ENCODE measurements around the gene MEI4. TPM values are rescaled to one million over a fixed set of nuclear protein-coding genes. Genes with fewer than 3 reads are reported as not detected.

The MEI4 gene
- polyA plus RNA-seq, 3 donors: 1.7 to 2.1 (median 2.0) TPM

DNA sequence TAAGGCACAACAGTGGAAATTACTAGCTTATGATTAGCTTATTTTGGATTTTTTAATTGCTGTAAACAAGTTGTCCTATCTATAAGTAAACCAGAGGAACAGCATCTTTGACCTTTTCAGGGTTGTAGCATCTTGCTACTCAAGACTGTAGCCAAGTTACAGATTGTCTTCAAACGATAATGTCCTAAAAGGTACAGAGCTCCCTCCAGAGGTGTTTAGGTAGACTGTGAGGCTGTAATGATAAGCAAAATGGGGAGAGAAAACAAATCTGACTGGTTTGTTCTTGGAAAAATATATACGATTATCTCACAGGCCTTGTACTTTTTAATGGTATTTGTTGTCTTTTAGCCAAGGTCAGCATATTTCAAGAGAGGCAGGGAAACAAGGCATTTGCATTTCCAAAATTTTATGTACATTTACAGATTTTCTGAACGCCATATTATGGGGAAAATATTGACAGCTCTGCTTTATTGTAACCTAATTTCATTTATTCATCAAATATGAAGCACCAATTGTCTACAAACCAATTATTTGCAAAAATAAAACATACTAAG, 273.4 kb downstream of the MEI4 start:
- DNase-seq (ENCODE audit: low read depth in 3 of 3, low spot score in 2 of 3): no peak

DNA sequence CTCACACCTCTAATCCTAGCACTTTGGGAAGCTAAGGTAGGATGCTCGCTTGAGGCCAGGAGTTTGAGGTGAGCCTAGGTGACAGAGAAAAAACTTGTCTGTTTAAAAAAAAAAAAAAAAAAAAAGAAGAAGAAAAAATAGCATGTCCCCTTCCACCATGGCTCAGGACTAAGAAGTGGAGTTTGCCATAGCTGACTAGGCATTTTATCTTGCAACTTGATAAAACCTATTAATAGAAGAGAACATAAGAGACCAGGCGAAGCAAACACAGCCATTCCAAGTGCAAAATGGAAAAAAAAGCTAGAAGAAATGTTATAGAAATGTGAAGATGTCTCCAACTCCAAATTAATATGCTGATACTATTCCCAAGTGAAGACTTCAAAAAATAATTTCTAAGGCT, 277.5 kb downstream of the MEI4 start:
- no peak for DNase-seq (ENCODE audit: low read depth in 3 of 3, low spot score in 2 of 3)

DNA sequence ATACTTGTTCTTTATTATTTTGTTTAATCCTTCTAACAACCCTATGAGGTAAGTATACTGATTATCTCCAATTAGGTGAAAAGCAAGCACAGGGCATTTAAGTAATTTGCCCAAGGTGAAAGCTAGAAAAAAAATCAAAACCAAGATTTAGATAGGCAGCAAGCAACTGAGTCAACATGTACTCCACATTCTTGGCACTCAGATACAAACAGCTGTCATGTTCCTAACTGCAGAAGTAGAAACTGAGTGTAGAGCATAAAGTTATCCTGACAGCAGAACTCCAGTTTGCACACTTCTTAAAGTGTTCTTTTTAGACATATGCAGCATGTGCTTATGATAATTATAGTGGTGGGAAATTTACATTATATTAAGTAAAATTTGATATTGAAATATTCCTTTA, 278.1 kb downstream of the MEI4 start:
- DNase-seq (ENCODE audit: low read depth in 3 of 3, low spot score in 2 of 3): no peak

DNA sequence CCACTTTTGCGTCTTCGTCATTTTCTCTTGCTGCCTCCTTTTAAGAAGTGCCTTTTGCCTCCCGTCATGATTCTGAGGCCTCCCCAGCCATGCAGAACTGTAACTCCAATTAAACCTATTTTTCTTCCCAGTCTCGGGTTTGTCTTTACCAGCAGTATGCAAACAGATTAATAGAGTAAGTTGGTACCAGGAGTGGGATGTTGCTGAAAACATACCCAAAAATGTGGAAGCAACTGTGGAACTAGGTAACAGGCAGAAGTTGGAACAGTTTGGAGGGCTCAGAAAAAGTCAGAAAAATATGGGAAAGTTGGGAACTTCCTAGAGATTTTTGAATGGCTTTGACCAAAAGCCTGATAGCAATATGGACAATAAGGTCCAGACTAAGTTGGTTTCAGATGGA, 309.2 kb downstream of the MEI4 start:
- no peak for DNase-seq (ENCODE audit: low read depth in 3 of 3, low spot score in 2 of 3)

DNA sequence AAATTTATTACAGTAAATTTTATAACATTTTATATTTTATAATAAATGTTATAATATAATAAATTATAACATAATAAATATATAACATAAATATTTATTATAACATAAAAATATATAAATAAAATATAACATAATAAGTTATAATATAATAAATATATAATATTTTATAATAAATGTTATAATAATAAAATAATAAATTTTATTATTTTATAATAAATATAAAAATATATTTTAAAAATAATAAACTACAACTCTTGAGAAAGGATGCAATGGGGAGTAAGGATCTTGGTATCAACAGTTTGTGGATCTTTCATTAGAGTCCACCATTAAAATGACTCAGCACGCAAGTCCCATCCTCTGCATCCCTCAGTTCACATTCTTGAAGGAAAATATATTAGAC, 312.6 kb downstream of the MEI4 start:
- no peak for DNase-seq (ENCODE audit: low read depth in 3 of 3, low spot score in 2 of 3)

DNA sequence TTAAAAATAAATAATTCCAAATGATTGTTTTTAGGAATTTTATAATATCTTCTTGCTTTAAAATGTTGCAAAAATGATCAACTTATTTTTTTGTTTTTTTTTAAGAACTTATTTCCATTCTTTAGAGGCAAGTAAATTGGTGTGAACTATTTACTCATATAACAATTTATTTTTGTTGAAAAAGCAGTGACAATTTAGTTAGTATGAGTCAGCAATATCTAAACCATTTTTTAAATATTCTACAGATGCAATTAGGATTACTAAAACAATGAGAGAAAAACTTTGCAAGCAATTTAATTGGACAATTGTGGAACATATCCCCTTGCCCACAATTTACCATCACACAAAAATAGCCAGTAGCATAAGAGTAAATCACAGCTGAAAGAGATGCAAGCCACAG, 319.5 kb downstream of the MEI4 start:
- no peak for DNase-seq (ENCODE audit: low read depth in 3 of 3, low spot score in 2 of 3)

Other genes starting within 250 kb of the MEI4 start
- under 1 TPM; 0.30 to 0.44 (median 0.42) TPM for gene HTR1B, start 189.5 kb upstream of the MEI4 start, polyA plus RNA-seq (ENCODE audit: insufficient read length in 3 of 3)

Measured in right renal cortex interstitium (tissue), 3 donors.